GM12873 (cell line): ENCODE results near the gene OR52B6.

Experiments used
- CTCF ChIP-seq: IDR thresholded peaks from 2 replicates; pipeline ENCODE4 v1.5.1; 2012; ENCODE audit warnings: low read depth, mild to moderate bottlenecking, moderate library complexity, low read length, control low read depth; ENCODE audit not compliant: insufficient read depth; ENCODE audit errors: missing control alignments

The OR52B6 gene

GRCh38 chr11:5575152-5575551 is 5.5 kb upstream of the OR52B6 start:
- no peak for TF ChIP-seq CTCF

- TF ChIP-seq CTCF: no peak
Observed at GRCh38 chr11:5577101-5577500, 3.6 kb upstream of the OR52B6 start.

- TF ChIP-seq CTCF: no peak
Observed at GRCh38 chr11:5581014-5581413, 337 bp downstream of the OR52B6 start.

GRCh38 chr11:5591613-5592012 is 10.9 kb downstream of the OR52B6 start:
- no peak for TF ChIP-seq CTCF

GRCh38 chr11:5592615-5593014 is 11.9 kb downstream of the OR52B6 start:
- TF ChIP-seq CTCF: no peak

GRCh38 chr11:5593146-5593545 is 12.5 kb downstream of the OR52B6 start:
- no peak for TF ChIP-seq CTCF

GRCh38 chr11:5596607-5597201 is 16.0 kb downstream of the OR52B6 start, which contains the start of gene TRIM6:
Gene TRIM6, plus strand, starts transcription at chr11:5596637. Its CDS starts 261 bp downstream, at chr11:5596898.
- TF ChIP-seq CTCF: no peak
